GM19395 (cell line): ENCODE results near the gene GMDS.
A peak's percentile ranks its signal among the peaks of the same experiment; 100 is the strongest.

Source experiments
- ATAC-seq: cut with Tn5 transposase; IDR thresholded peaks from one replicate; pipeline ENCODE4 v1.9.1; 2021; ENCODE audit warnings: mild to moderate bottlenecking, moderate library complexity; ENCODE audit not compliant: unreplicated experiment

GMDS gene

DNA sequence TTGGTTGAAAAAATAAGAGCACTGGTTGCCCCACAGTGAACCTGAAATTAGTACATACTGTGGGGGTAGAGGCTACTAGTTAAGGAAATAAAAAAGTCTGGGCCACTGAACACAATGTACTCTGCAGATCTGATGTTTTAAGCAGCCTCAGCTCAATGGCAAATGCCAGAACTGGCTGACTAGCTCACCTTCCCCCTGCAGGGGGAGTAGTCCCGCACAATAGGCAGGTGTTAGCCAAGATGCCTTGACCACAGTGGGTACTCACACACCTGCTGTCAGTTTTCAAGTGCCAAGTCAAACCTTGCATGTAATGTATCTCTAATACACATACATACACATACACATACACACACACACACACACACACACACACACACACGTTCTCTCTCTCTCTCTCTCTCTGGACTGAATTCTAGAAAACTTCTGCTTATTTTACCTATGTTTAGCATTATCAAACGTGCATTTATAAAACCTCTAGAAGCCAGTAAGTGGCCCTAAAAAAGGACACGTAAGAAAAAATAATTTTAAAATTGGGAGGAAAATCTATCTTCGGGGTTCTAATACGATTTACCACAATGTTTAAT, 36.1 kb downstream of the GMDS start:
- no peak for ATAC-seq

DNA sequence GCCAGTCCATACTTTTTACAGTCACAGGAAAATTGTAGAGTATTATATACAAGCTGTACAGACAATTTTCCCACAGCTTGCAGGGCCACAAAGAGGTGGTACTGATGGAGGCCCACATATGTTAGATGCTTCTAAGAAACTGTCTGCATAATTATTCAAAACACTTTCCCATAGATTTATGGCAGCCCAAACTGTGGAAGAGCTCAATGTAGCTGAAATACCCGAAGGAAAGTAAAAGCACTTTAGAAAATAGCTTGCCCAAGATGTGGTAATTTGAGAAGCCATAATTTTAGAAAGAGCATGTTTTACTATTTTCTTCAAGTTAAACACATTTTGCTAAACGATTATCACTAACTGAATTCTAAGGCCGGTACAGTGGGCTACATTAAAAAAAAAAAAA, 36.9 kb downstream of the GMDS start:
- ATAC-seq, result no peak

DNA sequence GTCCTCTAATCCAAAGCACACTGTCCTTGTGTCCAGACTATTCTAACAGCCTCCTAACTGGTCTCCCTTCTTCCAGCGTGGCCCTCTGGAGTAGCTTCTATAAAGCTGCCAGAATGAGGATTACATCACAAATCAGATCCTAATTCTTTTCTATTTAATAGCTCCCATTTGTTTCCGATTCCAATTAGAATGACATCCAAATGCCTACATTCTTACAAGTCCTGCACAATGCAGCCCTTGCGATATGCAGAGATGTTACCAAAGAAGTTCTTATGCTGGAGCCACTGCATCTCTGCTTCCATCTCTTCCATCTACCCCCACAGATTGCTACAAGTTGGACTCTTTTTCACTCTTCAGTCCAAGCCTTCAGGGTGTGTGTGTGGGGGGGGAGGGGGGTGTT, 40.0 kb downstream of the GMDS start:
- no peak for ATAC-seq

DNA sequence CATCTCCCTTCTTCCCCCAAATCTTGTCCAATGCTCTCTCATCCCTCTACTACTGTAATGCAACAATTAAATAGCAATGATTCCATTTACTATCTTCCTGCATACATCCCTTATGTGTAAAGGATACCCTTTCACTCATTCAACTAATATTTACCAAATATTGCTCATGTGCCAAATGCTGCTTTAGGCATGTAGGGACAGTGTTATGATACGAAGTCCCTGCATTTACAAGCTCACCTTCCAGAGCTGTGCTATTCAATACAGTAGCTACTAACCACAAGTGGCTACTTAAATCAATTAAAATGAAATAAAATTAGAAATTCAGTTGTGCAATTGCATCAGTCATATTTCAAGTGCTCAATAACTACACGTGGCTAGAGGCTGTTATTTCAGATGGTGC, 41.1 kb downstream of the GMDS start:
- no peak for ATAC-seq

DNA sequence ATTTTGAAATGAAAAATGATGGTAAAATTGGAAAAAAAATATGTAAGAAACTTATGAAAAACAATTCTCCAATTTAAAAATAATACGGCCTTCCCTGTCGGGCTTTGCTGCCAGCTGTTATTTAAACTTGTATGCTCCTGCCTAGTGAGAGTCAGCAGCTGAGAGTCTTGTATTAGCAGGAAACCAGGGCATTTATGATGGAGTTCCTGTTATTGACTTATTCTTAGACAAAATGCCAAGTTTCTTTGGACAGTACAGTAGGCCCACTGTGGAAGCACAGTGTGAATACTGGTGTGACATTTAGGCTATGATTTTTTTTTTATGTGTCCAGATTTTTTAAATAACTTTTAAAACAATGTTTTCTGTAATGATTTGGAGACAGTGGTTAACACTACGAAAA, 42.1 kb downstream of the GMDS start:
- ATAC-seq, result no peak

DNA sequence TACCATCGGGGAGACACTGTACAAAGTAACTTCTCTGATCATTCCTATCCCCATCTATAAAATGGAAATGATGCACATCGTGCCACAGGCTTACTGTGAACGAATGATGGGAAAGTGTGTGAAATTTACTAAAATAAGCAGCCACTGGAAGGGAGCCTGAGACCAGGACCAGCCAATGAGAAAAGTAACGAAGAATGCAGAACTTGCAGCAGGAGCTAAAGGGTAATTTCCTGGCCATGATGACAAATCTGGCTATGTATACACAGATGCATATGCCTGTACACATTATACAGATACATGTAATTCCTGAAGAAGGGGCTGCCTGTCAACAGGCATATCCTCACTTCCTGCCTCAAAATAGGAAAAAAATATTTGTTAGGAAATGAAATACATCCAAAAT, 47.4 kb downstream of the GMDS start:
- ATAC-seq, result no peak

DNA sequence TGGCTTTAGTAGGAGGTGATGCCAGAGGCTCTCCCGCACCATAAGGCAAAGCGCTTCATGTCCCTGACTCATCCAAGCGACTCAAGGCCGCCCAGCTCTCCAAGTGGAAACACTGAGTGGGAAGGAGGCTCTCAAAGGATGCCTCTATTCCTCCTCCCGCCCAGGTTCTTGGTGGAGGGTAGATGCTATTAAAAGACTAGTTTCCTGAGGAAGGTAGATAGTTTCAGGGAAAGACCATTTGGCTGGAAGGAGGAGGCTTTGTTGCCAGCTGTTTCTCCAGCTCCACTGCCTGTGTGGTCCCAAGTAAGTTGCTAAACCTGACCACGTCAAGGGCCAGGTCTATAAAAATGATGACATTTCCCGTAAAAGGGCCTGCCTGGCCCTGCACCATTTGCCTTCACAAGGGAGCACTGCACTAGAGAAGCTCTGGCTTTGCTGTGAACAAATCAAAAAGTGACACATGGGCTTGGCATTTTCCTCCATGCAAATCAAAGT, 48.2 kb downstream of the GMDS start:
- ATAC-seq, result no peak

DNA sequence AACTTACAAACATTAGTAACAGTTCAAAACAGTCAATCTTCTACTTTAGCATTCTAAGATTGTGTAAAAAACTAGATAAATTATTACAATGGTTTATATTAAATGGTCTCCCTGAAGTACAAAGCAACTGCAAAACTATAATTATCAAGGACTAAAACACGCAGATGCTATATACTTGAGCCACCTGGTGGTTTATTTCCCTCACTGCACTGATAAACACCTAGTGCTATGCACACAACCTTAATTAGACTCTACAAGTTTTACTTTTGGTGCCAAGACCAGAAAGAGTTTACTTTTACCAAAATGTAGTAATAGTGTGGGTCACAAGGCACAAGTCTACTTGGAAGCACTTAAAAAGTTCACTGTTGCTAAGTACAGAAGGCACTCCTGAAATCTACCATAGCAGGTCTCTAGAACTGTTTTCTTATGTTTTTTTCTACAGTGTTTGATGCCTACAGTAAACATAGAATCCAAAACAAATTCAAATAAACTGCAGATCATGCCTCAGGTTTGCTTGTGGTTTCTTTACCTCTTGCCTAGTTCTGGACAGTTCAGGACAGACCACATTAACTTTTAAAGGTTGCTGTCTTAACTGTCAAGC, 49.2 kb downstream of the GMDS start:
- ATAC-seq, result peak; percentile 68

DNA sequence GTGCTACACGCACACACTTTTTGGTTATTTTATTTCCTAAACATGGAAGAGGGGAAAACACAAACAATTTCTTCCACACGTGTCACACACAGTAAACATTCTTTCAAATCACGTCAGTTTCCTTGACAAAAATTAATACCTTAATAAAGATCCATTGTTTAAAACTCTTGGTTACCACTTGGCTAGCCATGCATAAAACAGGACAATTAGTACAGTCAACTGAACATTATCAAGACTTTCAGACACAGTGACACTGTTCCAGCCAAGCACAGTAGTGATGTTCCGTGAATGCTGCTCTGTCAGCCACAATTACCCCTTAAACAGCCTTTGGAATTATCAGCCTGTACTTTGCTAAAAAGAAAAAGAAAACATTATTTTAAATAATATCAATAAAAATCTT, 50.8 kb downstream of the GMDS start:
- ATAC-seq, result no peak

DNA sequence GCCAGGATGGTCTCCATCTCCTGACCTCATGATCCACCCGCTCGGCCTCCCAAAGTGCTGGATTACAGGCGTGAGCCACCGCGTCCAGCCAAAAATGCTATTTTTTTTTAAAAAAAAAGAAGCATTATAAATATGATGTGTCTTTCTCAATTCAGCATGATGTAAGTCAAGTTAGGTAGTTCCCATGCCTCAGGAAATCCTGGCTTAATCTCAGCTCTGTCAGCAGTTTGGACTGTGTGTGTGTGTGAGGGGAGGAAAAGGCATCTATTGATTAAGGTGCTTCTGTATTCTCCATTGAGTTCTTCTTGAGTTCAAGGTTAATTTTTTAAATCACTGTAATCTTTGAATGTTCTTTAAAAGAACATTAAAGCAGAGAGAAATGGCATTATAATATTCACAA, 51.5 kb downstream of the GMDS start:
- ATAC-seq, result no peak

DNA sequence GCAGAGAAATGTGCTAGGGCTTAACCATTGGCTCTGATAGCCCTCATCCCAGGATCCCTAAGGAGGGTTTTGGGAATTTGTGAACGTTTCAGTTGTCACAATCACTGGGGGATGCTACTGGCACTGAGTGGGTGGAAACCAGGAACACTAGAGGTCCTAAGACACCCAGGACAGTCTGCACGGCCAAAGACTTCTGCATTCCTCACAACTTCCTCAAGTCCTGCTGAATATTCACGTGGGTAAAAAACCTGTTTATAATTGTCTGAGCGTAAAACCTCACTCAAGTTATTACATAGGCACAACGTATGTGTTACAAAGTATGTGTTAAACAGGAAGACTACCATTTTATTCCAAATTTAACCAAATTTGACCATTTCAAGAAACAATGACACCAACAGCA, 52.4 kb downstream of the GMDS start:
- no peak for ATAC-seq

DNA sequence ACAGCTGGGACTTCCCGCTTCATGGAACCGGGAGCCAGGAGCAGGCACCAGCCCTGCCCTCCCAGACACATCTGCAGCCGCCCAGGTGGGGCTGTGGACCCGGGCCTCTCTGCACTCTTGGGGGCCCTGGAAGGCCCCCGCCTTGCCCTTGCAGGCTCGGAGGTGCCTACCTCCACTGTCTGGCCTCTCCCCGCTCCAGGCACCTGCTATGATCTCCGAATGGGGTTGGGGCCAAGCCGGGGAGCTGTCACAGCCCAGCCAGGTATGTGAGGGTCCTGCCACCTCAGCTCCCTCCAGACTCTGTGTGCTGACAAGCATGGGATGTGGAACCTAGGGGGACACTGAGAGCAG, 54.0 kb downstream of the GMDS start:
- no peak for ATAC-seq

DNA sequence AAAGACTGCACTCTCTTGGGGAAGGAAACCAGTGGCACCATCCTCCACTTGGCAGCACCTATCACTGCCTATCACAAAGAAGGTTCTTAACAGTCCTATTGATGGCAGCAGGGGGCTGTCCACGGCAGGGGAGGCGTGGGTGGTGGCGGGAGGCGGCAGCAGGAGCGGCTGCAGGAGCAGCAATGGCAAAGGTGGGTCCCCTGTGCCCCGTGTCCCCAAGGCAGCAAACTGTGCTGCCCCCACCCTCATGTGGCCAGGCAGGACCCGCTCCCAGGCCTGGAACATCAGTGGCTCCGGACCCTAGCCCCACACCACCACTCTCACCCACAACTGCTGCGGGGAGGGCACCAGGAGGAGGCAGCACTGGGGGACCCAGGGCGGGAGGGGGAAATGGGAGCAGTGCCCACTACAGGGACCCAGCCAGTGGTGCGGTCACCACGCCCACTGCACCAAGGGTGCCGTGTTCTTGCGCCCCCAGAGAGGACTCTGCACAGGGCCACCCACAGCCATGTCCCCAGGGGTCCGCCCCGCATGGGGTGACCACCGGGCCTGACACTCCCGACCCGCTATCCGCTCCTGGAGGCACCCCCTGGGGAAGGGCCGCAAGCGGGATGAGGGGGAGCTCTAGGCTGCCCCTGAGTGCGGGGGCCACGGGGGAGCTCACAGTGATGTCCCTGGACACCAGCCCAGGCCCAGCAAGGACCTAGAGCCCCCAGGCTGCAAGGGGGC, 54.6 kb downstream of the GMDS start:
- ATAC-seq, result no peak

DNA sequence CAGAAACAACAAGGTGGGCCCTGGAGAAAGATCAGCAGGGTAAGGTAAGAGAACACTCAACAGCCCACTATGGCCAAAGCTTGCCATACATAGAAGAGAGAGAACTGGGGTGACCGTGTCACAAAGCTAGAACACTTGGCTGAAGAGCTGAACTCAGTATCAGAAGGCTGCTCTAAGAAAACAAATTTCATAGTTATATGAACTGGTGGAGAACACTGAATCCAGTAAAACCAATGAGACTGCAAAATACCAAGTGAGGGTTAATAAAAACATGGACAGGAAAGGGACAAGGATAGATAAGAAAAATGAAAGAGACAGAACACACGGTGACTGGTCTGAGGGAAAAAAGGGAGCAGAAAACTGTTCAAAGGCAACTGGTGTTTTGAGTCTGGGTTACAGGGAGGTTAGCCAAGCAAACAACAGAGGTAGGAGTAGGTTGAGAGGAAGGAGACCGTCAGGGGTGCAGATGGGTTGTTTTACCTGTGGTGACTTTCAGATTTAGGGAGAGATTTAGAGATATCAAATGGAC, 56.5 kb downstream of the GMDS start:
- ATAC-seq, result no peak

DNA sequence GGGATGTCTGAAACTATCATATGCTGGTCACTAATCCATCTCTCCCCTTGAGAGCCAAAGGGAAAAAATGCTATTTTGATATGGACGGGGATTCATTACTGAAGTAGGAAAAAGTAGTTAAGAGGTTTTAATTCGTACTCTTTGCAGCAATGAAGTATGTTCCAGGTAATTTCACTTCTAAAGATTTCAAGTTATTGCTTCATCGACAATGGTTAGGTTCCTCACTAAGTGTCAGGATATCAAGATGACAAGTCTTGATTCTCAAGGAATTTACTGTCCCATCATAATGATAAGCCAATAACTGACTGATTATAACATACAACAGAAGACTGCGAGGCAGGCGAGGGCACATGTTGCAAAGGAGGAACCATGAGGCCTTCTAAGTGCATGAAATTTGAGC, 57.0 kb downstream of the GMDS start:
- no peak for ATAC-seq

DNA sequence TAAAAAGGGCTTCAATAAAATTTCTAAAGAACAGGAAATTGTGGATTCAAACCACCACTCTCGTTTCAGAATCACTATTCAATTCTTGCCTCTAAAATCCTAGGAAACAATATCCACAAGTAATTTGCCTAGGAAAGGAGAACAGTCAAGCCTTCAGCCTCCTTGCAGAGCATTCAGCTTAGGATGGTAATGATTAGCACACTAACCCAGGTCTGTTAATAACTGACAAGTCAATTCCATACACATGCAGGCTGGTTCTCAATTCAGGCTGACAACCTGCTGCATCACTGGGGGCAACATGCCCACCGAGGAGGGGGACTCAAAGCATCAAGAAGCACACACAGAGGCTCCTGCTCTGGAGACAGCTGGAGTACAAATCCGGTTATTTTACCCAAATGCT, 57.6 kb downstream of the GMDS start:
- ATAC-seq, result peak; percentile 50

DNA sequence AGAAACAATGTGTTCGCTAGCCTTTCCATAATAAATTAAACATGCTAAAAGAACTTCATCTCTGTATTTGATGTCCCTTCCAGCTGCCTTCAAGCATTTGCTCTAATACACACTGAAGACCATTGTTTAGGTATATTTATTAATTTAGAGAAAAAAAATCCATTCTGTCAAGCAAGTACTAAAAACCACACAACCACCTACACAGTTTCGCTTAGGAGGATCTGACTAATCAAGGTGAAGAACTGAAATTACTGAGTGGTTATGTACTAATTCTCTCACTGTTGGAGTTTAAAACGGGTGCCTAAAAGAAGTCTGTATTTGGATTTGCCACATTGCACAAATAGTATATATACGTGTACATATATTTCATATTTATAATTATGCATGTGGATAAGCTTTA, 58.9 kb downstream of the GMDS start:
- ATAC-seq, result peak; percentile 81

DNA sequence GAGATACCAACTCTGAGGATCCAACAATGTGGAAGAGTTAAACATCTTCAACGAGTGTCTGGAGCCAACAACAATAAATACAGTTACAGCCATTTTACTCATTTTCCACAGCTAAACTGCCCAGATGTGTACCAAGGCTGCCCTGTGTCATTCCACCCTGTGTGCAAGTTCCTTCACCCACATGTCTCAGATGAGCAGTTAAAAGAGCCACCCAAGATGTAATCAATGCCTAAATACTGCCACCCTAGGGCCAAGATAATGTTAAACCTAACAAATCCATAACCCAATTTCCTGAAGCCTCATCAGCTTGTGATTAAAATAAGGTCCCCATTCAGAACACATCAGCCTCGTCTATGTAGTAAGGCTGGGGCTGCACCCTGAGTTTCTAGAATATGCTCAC, 59.9 kb downstream of the GMDS start:
- no peak for ATAC-seq

DNA sequence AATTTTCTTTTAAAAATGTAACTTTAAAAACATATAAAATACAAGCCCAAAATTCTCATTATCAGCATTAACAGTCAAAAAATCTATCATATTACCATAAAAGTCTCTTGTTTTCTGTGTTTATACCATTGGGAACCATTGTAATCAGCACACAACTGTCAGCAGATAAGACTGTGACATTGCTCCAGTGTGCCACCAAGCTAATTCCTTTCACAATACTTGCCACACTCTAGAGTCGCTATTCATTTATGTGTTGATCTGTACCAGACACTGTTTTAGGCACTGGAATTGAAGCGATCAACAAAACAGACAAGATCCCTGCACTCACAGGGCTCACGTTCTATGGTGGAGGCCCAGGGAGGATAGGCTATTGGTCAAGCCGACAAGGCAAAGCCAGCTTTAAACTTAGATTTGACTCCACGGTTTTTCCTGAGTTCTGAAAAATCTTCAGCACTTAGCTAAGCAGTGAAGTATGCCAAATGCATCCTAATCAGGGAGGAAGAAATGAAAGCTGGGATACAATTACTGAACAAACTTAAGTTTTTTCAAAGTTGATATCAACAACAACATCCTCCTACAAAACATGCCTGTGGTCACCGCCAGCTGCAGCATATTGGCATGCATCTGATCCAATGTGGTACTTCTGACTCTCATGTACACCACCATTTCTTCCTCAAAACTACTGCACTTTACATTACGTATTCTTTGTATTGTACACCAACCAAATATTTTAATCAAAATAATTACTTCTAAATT, 60.5 kb downstream of the GMDS start:
- no peak for ATAC-seq

DNA sequence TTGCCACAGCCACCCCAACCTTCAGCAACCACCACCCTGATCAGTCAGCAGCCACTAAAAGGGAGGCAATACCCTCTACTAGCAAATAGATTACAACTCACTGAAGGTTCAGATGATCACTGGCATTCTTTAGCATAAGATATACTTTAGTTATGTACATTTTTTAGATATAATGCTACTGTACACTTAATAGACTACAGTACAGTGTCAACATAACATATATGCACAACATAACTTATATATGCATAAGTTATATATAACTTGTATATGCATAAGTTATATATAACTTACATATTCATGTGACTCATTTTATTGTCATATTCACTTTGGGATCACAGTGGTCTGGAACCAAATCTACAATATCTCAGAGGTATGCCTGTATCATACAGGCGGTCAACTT, 61.7 kb downstream of the GMDS start:
- no peak for ATAC-seq

DNA sequence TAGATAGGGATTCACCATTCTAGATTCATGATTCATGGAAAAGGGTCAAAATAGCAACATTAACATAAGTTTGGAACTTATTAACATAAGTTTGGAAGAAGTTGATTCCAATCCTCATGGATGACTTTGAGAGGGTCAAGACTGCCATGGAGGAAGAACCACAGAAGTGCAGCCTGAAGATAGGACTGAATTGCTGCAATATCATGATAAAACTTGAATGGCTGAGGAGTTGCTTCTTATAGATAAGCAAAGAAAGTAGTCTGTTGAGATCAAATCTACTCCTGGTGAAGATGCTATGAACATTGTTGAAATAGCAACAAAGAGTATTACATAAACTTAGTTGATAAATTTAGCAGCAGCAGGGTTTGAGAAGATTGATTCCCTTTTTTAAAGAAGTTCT, 62.2 kb downstream of the GMDS start:
- ATAC-seq, result no peak

DNA sequence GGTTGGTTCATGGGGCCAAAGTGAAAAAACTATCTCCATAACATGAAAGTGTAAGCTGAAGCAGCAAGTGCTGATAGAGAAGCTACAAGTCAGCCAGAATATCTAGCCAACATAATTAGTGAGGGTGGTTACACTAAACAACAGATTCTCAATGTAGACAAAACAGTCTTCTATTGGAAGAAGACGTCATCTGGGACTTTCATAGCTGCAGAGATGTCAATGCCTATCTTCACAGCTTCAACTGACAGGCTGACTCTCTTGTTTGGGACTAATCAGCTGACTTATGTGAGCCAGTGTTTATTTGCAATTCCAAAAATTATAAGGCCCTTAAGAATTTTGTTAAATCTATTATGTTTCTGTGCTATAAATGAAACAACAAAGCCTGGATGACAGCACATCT, 63.2 kb downstream of the GMDS start:
- no peak for ATAC-seq
